CD14-positive monocyte (primary cell): ENCODE data around the gene TBCD. TPM values are rescaled to one million over a fixed set of nuclear protein-coding genes. Genes with fewer than 3 reads are reported as not detected.

Source experiments
- DNase-seq, 3 donors: peaks; one replicate each; pipeline ENCODE4 v3.0.0-alpha.2; 2011 to 2022
- H2AFZ ChIP-seq: 2 replicates; pipeline ENCODE4 v1.6.0; 2012; ENCODE audit warnings: mild to moderate bottlenecking, low read depth, low read length, inconsistent platforms; ENCODE audit not compliant: insufficient read depth, poor library complexity, severe bottlenecking
- H3K27ac ChIP-seq, 2 donors: 1 replicate in 1 of 2; 2 replicates in 1 of 2; pipeline ENCODE4 v1.5.1; 2012 to 2013; ENCODE audit warnings: low read length in 2 of 2, control low read depth in 1 of 2, inconsistent platforms in 1 of 2, low read depth in 1 of 2, mild to moderate bottlenecking in 1 of 2
- H3K27me3 ChIP-seq, 2 donors: one replicate each; pipeline versions ENCODE4 v1.6.0 to v1.6.1; 2011 to 2013; ENCODE audit warnings: low read length in 2 of 2; ENCODE audit not compliant: control insufficient read depth in 2 of 2, insufficient read depth in 2 of 2
- H3K36me3 ChIP-seq, 2 donors: replicated peaks in 1 of 2; 1 replicate in 1 of 2; 2 replicates in 1 of 2; pipeline versions ENCODE4 v1.5.1 to v1.6.1; 2012 to 2013; ENCODE audit warnings: low read length in 2 of 2, control low read depth in 1 of 2, inconsistent platforms in 1 of 2, mild to moderate bottlenecking in 1 of 2; ENCODE audit not compliant: insufficient read depth in 2 of 2, control insufficient read depth in 1 of 2
- H3K4me1 ChIP-seq, 2 donors: 1 replicate in 1 of 2; 2 replicates in 1 of 2; pipeline versions ENCODE4 v1.5.1 to v1.6.1; 2012 to 2013; ENCODE audit warnings: low read length in 2 of 2, control low read depth in 1 of 2, inconsistent platforms in 1 of 2, mild to moderate bottlenecking in 1 of 2, moderate library complexity in 1 of 2; ENCODE audit not compliant: insufficient read depth in 2 of 2, control insufficient read depth in 1 of 2
- H3K4me2 ChIP-seq: replicated peaks from 2 replicates; pipeline ENCODE3; 2012; ENCODE audit warnings: low read length, moderate library complexity, mild to moderate bottlenecking; ENCODE audit not compliant: poor library complexity, severe bottlenecking; ENCODE audit errors: extremely low read depth
- H3K4me3 ChIP-seq, 3 experiments: fragments of 200-600 bp in 1 of 3; sonication (generic) in 1 of 3; replicated peaks in 1 of 3; 1 replicate in 2 of 3; 2 replicates in 1 of 3; pipeline ENCODE4 v1.5.1; 2011 to 2013; ENCODE audit warnings: low read length in 3 of 3, mild to moderate bottlenecking in 3 of 3, control low read depth in 2 of 3, low read depth in 2 of 3, inconsistent platforms in 1 of 3, moderate library complexity in 1 of 3
- H3K79me2 ChIP-seq: 2 replicates; pipeline ENCODE4 v1.6.0; 2012; ENCODE audit warnings: mild to moderate bottlenecking, control low read depth, inconsistent platforms, low read length, moderate library complexity; ENCODE audit not compliant: insufficient read depth
- H3K9ac ChIP-seq: 2 replicates; pipeline ENCODE4 v1.6.0; 2017; ENCODE audit warnings: low read length, mild to moderate bottlenecking; ENCODE audit not compliant: insufficient read depth, poor library complexity, severe bottlenecking
- H3K9me3 ChIP-seq, 2 donors: replicated peaks in 1 of 2; 1 replicate in 1 of 2; 2 replicates in 1 of 2; pipeline versions ENCODE4 v1.5.1 to v1.6.1; 2012 to 2013; ENCODE audit warnings: low read length in 2 of 2, control low read depth in 1 of 2; ENCODE audit not compliant: control insufficient read depth in 1 of 2, insufficient read depth in 1 of 2
- H4K20me1 ChIP-seq: 2 replicates; pipeline ENCODE4 v1.6.0; 2012; ENCODE audit warnings: mild to moderate bottlenecking, low read length, control low read depth, moderate library complexity; ENCODE audit not compliant: insufficient read depth
- H3K27ac Mint-ChIP-seq, 7 donors: one replicate each; pipeline ENCODE4 v1.8.0; 2020; ENCODE audit warnings: mild to moderate bottlenecking in 7 of 7, mixed read lengths in 7 of 7, moderate library complexity in 6 of 7, inconsistent platforms in 2 of 7
- H3K27me3 Mint-ChIP-seq, 3 donors: one replicate each; pipeline ENCODE4 v1.8.0; 2021 to 2022; ENCODE audit warnings: low read depth in 3 of 3, mild to moderate bottlenecking in 3 of 3, mixed read lengths in 3 of 3, moderate library complexity in 3 of 3, inconsistent platforms in 1 of 3
- H3K36me3 Mint-ChIP-seq, 2 donors: one replicate each; pipeline ENCODE4 v1.8.0; 2020; ENCODE audit warnings: mixed read lengths in 2 of 2, inconsistent platforms in 1 of 2, mild to moderate bottlenecking in 1 of 2
- H3K4me1 Mint-ChIP-seq: one replicate; pipeline ENCODE4 v1.8.0; 2020; ENCODE audit warnings: mild to moderate bottlenecking, mixed read lengths
- H3K4me3 Mint-ChIP-seq, 2 donors: one replicate each; pipeline ENCODE4 v1.8.0; 2020; ENCODE audit warnings: mild to moderate bottlenecking in 2 of 2, mixed read lengths in 2 of 2, moderate library complexity in 1 of 2
- H3K9me3 Mint-ChIP-seq, 7 donors: one replicate each; pipeline ENCODE4 v1.8.0; 2020 to 2022; ENCODE audit warnings: mixed read lengths in 7 of 7, mild to moderate bottlenecking in 6 of 7, moderate library complexity in 6 of 7, inconsistent platforms in 2 of 7
- CTCF ChIP-seq: fragments of 200-600 bp; IDR thresholded peaks from one replicate; pipeline ENCODE4 v1.8.0; 2022; ENCODE audit warnings: antibody characterized with exemption, mild to moderate bottlenecking
- WGBS: methylation state at CpG from one replicate; pipeline ENCODE4 v1.1.5; 2013; ENCODE audit warnings: missing lambda C conversion rate; ENCODE audit not compliant: insufficient coverage; 5-methylcytosine and 5-hydroxymethylcytosine counted together
- intact Hi-C, 2 donors: fragments of 100-400 bp; cut with micrococcal nuclease; formaldehyde crosslinking; loops; one replicate each; pipeline versions ENCODE4 v1.15.0 to v1.15.1; 2023
- polyA plus RNA-seq, 3 donors: library from polyadenylated mRNA; depleted of rRNA in 1 of 3; unstranded in 2 of 3; stranded (reverse) in 1 of 3; fragments of 300-500 nt in 2 of 3; fragments of >200 nt in 1 of 3; fragmentation: Illumina TruSeq in 2 of 3; gene quantifications; 1 replicate in 2 of 3; 2 replicates in 1 of 3; pipeline ENCODE4 v1.2.3, GENCODE V29; 2012 to 2021

TBCD gene
- polyA plus RNA-seq, 3 donors = 54.7 to 74.0 (median 66.6) TPM

- H3K9ac ChIP-seq = no peak overlapping the region
- no peak overlapping the region for H3K4me3 ChIP-seq
- TF ChIP-seq CTCF = no peak
- peaks cover 0 to 4% of the 10 kb centered on the region in 2 donors for H3K9me3 ChIP-seq
- H3K36me3 ChIP-seq = peaks cover 10 to 26% of the 10 kb centered on the region in 2 donors
- Mint-ChIP-seq H3K27ac (peak overlapping the region in 1 of 7 donors; percentile 33), H3K27me3 (peaks cover 0 to 2% (median 0%) of the 10 kb centered on the region in 3 donors), H3K4me1 (no peaks in the 10 kb centered on the region), H3K36me3 (peaks cover 39 to 45% of the 10 kb centered on the region in 2 donors), H3K4me3 (no peak overlapping the region), H3K9me3 (peaks cover 3 to 8% (median 5%) of the 10 kb centered on the region in 7 donors)
- H4K20me1 ChIP-seq = no peaks in the 10 kb centered on the region
- no peak overlapping the region for H3K4me2 ChIP-seq
- no peaks in the 10 kb centered on the region for H3K79me2 ChIP-seq
- 95% methylated on average over 27 of the region's 27 CpGs for WGBS
- no peaks in the 10 kb centered on the region for H3K4me1 ChIP-seq
- no peak overlapping the region for H3K27ac ChIP-seq
- intact Hi-C loops = no loop called here
- no peak for DNase-seq
- no peak overlapping the region for H2AFZ ChIP-seq
- H3K27me3 ChIP-seq = no peaks in the 10 kb centered on the region
Observed at GRCh38 chr17:82804442-82805191, 52.8 kb downstream of the TBCD start.

DNA sequence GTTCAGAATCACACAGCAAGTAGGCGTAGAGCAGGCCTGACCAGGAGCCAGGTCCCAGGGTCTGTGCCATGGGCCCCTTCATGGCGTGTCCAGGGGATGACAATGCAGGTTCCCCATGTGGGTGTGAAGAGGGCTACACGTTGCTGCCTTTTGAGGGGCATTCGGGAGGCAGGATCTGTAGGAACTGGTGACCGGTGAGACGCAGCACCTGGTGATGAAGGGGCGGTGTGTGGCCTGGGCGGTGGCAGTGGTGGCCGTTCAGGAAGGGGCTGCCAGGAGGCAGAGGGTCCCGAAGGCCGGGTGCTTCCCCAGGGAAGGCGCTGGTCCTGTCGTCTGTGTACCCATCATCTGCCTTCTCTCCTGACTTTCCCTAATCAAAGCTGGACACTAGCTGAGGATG is 53.4 kb downstream of the TBCD start:
- Histone ChIP-seq H3K36me3 (peaks cover 10 to 26% of the 10 kb centered on the region in 2 donors), H3K9ac (no peak overlapping the region), H3K79me2 (no peaks in the 10 kb centered on the region), H2AFZ (no peak overlapping the region), H3K4me2 (no peak overlapping the region), H3K27me3 (no peaks in the 10 kb centered on the region), H3K4me3 (no peak overlapping the region), H3K9me3 (peaks cover 0 to 4% of the 10 kb centered on the region in 2 donors), H3K4me1 (no peaks in the 10 kb centered on the region), H4K20me1 (no peaks in the 10 kb centered on the region), H3K27ac (no peak overlapping the region)
- intact Hi-C loops = no loop called here
- H3K27ac Mint-ChIP-seq = peak overlapping the region in 1 of 7 donors; percentile 58
- peaks cover 3 to 8% (median 5%) of the 10 kb centered on the region in 7 donors for H3K9me3 Mint-ChIP-seq
- H3K4me1 Mint-ChIP-seq = no peaks in the 10 kb centered on the region
- TF ChIP-seq CTCF = no peak
- H3K36me3 Mint-ChIP-seq = peaks cover 34 to 44% of the 10 kb centered on the region in 2 donors
- no peak for DNase-seq
- no peak overlapping the region for H3K4me3 Mint-ChIP-seq
- peaks cover 0 to 2% (median 0%) of the 10 kb centered on the region in 3 donors for H3K27me3 Mint-ChIP-seq
- WGBS = 96% methylated on average over 13 of the region's 13 CpGs
